K562 (cell line): ENCODE results near the gene C2CD4C.

Experiments used
- NR2C2 ChIP-seq, 2 experiments: fragments of 200-800 bp in 1 of 2; sonication (Bioruptor generic) in 1 of 2; sonication (generic) in 1 of 2; formaldehyde crosslinking in 1 of 2; IDR thresholded peaks; 2 replicates each; pipeline versions ENCODE4 v1.6.1 to v1.8.0; 2016 to 2022; ENCODE audit warnings: mild to moderate bottlenecking in 1 of 2, missing compliant biosample characterization in 1 of 2, missing genetic modification characterization in 1 of 2, missing genetic modification reagents in 1 of 2
- POLR2AphosphoS5 ChIP-seq: IDR thresholded peaks from 2 replicates; pipeline ENCODE4 v1.6.1; 2011; ENCODE audit warnings: mild to moderate bottlenecking, low read depth, low read length, moderate library complexity; ENCODE audit not compliant: control insufficient read depth, insufficient read depth
- SIN3A ChIP-seq, 2 experiments: fragments of 150-350 bp in 1 of 2; IDR thresholded peaks; 2 replicates each; pipeline ENCODE4 v1.6.1; 2011 to 2016; ENCODE audit warnings: borderline replicate concordance in 2 of 2, low read depth in 2 of 2, low read length in 2 of 2, mild to moderate bottlenecking in 2 of 2, moderate library complexity in 2 of 2; ENCODE audit not compliant: control insufficient read depth in 1 of 2
- ZNF589 ChIP-seq: fragments of 200-800 bp; sonication (Bioruptor generic); IDR thresholded peaks from 2 replicates; pipeline ENCODE4 v1.6.1; 2016; ENCODE audit warnings: low read depth, missing genetic modification characterization, missing compliant biosample characterization
- ZNF764 ChIP-seq: fragments of 250-450 bp; sonication (Bioruptor Pico); IDR thresholded peaks from 2 replicates; pipeline ENCODE4 v1.4.0; 2020; ENCODE audit warnings: low read depth, mild to moderate bottlenecking, moderate library complexity
- TF ChIP-seq, protein P1 (sequence below): sonication (generic); formaldehyde crosslinking; IDR thresholded peaks from 2 replicates; pipeline ENCODE4 v1.8.1; 2023; ENCODE audit warnings: missing genetic modification reagents, mild to moderate bottlenecking, borderline replicate concordance
- TF ChIP-seq, protein P2 (sequence below), 3 experiments: IDR thresholded peaks in 2 of 3; conservative IDR thresholded peaks in 1 of 3; 2 replicates each; pipeline ENCODE4 v1.5.1; 2011 to 2012; ENCODE audit warnings: low read length in 3 of 3, mild to moderate bottlenecking in 3 of 3, control low read depth in 2 of 3, improper control_type of control experiment in 1 of 3, inconsistent platforms in 1 of 3, low read depth in 1 of 3, mixed read lengths in 1 of 3, moderate library complexity in 1 of 3; ENCODE audit not compliant: insufficient read depth in 2 of 3
- TF ChIP-seq, protein P3 (sequence below): fragments of 250-450 bp; sonication (Bioruptor Pico); IDR thresholded peaks from 2 replicates; pipeline ENCODE4 v1.8.0; 2022; ENCODE audit warnings: inconsistent platforms

DNA sequence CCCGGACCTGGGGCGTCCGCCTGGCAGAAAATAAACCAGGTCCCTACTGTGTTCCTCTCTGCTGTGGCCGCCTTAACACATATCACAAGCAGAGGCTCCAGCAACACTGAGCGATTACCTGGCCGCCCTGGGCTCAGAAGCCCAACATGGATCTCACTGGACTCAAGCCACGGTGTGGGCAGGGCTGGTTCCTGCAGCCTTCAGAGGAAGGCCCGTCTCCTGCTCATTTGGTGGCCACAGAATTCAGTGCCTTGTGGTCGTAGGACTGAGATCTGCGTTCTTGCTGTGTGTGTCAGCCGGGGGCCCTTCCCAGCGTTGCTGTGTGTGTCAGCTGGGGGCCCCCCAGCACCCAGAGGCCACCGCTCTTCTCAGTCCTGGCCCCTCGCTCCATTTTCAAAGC, 30.2 kb downstream of the C2CD4C start:
- no peak for TF ChIP-seq ZNF589
- TF ChIP-seq POLR2AphosphoS5 = no peak
- TF ChIP-seq ZNF764 (CRISPR knock-in tag) = no peak
- TF ChIP-seq, protein P1, sequence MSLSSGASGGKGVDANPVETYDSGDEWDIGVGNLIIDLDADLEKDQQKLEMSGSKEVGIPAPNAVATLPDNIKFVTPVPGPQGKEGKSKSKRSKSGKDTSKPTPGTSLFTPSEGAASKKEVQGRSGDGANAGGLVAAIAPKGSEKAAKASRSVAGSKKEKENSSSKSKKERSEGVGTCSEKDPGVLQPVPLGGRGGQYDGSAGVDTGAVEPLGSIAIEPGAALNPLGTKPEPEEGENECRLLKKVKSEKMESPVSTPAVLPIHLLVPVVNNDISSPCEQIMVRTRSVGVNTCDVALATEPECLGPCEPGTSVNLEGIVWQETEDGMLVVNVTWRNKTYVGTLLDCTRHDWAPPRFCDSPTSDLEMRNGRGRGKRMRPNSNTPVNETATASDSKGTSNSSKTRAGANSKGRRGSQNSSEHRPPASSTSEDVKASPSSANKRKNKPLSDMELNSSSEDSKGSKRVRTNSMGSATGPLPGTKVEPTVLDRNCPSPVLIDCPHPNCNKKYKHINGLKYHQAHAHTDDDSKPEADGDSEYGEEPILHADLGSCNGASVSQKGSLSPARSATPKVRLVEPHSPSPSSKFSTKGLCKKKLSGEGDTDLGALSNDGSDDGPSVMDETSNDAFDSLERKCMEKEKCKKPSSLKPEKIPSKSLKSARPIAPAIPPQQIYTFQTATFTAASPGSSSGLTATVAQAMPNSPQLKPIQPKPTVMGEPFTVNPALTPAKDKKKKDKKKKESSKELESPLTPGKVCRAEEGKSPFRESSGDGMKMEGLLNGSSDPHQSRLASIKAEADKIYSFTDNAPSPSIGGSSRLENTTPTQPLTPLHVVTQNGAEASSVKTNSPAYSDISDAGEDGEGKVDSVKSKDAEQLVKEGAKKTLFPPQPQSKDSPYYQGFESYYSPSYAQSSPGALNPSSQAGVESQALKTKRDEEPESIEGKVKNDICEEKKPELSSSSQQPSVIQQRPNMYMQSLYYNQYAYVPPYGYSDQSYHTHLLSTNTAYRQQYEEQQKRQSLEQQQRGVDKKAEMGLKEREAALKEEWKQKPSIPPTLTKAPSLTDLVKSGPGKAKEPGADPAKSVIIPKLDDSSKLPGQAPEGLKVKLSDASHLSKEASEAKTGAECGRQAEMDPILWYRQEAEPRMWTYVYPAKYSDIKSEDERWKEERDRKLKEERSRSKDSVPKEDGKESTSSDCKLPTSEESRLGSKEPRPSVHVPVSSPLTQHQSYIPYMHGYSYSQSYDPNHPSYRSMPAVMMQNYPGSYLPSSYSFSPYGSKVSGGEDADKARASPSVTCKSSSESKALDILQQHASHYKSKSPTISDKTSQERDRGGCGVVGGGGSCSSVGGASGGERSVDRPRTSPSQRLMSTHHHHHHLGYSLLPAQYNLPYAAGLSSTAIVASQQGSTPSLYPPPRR = no peak
- TF ChIP-seq, protein P2, sequence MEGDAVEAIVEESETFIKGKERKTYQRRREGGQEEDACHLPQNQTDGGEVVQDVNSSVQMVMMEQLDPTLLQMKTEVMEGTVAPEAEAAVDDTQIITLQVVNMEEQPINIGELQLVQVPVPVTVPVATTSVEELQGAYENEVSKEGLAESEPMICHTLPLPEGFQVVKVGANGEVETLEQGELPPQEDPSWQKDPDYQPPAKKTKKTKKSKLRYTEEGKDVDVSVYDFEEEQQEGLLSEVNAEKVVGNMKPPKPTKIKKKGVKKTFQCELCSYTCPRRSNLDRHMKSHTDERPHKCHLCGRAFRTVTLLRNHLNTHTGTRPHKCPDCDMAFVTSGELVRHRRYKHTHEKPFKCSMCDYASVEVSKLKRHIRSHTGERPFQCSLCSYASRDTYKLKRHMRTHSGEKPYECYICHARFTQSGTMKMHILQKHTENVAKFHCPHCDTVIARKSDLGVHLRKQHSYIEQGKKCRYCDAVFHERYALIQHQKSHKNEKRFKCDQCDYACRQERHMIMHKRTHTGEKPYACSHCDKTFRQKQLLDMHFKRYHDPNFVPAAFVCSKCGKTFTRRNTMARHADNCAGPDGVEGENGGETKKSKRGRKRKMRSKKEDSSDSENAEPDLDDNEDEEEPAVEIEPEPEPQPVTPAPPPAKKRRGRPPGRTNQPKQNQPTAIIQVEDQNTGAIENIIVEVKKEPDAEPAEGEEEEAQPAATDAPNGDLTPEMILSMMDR (IDR thresholded peaks at IDR 0.05 in 2 of 3, conservative IDR thresholded peaks at IDR 0.05 in 1 of 3; ENCODE audit: insufficient read depth in 2 of 3, low read depth in 1 of 3, low read length in 3 of 3) = no peak
- no peak for TF ChIP-seq NR2C2 (CRISPR knock-in tag; IDR thresholded peaks at IDR 0.05)
- TF ChIP-seq NR2C2 (tag; IDR thresholded peaks at IDR 0.05) = no peak
- TF ChIP-seq SIN3A (IDR thresholded peaks at IDR 0.05; ENCODE audit: borderline replicate concordance in 2 of 2, control insufficient read depth in 1 of 2, low read depth in 2 of 2, low read length in 2 of 2) = no peak
- TF ChIP-seq, protein P3, sequence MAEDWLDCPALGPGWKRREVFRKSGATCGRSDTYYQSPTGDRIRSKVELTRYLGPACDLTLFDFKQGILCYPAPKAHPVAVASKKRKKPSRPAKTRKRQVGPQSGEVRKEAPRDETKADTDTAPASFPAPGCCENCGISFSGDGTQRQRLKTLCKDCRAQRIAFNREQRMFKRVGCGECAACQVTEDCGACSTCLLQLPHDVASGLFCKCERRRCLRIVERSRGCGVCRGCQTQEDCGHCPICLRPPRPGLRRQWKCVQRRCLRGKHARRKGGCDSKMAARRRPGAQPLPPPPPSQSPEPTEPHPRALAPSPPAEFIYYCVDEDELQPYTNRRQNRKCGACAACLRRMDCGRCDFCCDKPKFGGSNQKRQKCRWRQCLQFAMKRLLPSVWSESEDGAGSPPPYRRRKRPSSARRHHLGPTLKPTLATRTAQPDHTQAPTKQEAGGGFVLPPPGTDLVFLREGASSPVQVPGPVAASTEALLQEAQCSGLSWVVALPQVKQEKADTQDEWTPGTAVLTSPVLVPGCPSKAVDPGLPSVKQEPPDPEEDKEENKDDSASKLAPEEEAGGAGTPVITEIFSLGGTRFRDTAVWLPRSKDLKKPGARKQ (CRISPR knock-in tag) = no peak
